ENCODE results near the gene SH3BP2.

SH3BP2 gene

DNA sequence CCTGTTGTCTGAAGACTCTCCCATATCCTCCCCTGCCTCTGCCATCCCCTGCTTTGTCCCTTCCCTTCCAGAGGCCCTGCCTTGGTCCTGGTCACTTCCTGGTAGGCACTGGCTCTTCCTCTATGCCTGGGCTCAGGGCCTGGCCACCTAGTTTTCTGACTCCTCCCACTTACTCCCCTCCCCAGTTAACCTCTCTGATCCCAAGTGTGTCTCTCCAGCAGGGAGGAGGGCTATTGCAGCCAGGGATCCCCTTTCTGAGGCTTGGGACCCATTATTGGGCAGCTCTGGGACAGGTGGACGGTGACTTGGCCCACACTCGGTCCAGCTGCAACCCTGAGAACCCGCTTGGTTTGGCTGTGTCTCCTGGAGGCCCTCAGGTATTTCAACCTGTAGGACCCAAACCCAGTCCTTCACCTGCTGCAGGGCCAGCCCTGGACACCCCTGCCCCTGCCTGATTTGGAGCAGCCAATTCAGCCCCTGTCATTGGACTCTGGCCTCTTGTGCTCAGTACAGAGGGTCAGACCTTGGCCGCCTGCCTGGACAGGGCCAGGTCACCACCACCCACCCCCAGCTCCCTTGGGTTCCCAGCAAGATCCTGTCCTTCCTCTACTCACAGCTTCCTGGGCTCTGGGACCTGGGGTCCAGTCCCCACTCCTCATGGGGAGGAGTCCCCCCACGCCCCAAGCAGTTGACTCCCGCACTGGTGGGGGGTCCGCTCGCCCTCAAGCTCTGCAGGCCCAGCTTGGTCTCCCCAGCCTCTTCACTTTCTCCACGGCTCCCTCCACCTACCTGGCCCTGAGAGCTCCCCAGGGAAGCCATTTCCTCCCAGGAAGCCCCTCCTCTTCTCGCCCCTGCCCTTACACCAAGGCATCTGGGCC is 1.1 kb upstream of the SH3BP2 start:
- no peak for DNase-seq

DNA sequence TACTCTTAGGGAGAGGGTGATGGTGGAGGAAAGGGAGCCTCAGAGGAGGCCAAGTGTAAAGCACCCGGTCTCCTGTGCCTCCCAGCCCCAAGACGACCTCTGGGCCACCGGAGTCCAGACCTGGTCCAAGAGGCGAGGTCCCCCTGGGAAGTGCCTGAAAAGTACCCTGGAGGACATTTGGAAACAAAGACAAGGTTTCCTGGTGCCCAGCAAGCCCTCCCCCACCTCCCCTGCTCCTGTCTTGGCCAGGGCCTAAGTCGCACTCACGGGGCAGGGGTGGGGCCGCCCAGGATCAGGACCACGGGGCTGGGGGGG is 532 bp upstream of the SH3BP2 start:
- no peak for DNase-seq

- DNase-seq, result no peak
Observed at GRCh38 chr4:2793586-2794485, 951 bp downstream of the SH3BP2 start.

- DNase-seq, result peak in 1 of 2 donors; percentile 30
Observed at GRCh38 chr4:2794486-2795299, 1.8 kb downstream of the SH3BP2 start.

DNA sequence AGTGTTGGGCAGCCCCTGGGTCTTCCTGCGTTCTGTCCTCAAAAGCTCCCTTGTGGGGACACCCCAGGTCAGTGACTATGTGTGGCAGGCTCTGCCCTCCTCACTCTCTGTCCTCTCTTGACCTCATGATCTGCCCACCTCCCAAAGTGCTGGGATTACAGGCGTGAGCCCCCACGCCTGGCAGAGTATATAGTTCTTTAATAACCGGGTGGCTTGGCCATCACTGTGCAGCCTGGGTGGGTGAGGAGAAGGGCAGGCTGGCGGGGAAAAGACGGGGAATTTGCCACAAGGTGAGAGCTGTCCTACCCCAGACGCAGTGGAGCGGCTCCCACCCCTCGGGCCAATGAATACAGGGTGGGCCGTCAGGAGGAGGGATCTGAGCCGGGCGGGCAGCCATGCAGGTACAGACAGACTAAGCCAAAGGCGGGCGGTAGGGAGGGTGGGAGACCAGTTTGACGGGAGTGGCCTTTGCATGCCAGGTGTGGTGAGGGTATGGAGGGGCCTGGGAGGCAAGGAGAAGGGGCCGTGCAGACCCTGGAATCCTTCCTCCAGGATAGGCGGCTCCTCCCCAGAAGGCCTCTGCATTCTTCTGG is 2.5 kb downstream of the SH3BP2 start:
- no peak for DNase-seq

DNA sequence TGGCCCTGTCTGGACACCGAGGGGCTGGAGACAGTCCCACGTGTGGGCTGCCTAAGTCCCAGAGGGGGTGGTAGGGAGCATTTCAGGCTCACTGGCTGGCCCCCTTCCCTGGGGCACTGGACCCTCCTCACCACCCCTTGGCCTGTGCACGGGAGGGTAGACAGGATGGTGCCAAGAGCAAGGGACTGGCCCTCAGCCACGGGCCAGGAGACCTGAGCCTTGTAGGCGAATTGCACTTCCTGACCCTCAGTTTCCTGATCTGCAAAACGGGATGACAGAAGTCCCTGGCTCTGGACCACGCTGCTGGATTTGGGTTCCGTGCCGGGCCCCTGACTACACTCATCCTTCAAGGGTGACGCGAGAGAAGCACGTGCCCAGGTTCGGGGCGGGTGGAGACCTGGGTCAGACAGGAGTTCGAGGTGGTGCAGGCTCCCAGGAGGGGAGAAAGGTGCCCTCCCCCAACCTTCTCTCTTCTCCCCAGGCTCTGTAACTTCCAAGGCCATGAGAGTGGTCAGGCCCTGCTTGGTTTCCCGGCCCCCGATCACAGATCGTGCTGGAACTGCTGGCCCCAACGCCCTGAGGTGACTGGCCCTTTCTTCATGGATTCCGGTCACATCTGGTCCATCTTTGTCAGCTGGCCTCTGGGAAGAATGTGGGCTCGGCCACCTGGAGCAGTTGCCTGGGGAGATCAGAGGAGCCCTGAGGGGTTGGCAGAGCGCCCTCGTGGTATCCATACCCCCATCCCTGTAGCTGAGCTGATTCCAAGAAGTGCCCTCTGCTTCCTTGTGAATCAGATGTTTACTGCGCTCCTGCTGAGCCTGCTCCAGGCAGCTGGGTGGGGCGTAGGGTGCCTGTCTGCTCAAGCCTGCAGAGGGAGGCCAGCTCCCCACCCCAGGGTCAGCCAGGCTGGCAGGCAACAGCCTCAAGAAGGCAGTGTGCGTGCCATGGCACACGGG is 3.3 kb downstream of the SH3BP2 start:
- DNase-seq, result no peak

GRCh38 chr4:2796849-2797544 is 4.1 kb downstream of the SH3BP2 start:
- DNase-seq, result no peak

- peak in 1 of 2 donors; percentile 54 for DNase-seq
Observed at GRCh38 chr4:2797545-2798305, 4.8 kb downstream of the SH3BP2 start.

- peak; percentile 58 to 70 for DNase-seq
Observed at GRCh38 chr4:2798399-2799223, 5.7 kb downstream of the SH3BP2 start.

DNA sequence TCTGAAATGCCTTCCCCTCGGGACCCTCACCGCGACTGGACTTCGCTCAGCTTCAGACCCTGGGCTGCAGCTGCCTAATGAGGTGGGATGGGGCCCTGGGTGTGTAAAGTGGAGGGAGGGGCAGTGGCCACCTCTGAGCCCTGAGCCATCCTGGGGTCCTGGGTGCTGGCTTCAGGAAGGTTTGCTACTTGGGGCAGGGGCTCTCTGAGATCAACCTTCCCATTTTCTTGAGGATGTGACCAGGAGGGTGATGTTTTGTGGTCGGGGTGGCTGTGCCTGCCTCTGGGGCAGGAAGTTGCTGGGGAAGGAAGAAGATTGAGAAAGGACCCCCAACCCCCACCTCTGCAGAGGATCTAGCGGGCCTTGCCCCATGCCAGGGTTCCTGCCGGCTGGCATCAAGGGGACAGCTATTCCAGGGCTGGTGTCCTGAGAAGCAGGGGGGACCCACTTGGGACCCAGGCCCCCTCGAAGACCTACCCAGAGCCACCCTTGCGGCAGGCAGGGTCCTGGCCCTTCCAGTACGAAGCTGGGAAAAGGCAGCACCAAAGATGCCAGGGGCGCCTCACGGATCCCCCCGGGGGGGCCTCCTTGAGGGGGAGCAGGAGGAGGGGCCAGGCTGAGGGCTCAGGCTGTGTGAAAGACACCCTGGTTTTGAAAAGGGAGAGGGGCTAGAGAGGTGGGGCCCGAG is 6.5 kb downstream of the SH3BP2 start:
- DNase-seq, result no peak

DNA sequence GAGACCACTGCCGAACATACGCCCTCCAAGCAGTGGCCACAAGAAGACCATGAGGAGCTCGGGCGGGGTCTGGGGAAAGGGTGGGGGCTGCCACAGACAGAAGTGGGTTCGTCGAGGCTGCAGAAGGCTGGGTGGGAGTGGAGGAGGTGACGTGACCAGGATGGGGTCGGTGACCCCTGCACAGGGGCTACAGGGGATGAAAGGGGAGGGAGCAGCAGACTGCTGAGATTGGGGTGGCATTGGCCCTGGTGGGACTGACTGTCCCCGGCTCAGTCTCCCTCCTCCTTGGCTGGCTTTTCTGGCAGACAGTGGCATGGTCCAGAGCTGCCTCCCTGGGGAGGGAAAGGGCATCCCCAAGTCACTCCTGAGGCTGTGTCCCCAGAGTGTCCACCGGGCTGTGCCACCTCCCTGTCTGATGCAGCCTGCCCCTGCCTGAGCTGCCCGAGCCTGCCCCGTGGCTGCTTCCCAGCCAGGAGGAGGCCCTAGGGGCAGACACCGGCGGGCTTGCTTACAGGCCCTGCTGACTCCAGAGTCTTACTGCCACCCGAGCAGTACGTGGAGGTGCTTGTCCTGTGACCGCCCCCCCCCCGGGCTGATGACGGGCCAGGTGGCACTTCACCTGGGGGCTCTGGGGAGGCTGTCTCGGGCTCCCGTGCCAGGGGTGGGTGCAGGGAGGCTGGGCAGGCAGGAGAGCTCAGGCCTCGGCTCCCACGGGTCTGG is 7.2 kb downstream of the SH3BP2 start:
- no peak for DNase-seq

DNA sequence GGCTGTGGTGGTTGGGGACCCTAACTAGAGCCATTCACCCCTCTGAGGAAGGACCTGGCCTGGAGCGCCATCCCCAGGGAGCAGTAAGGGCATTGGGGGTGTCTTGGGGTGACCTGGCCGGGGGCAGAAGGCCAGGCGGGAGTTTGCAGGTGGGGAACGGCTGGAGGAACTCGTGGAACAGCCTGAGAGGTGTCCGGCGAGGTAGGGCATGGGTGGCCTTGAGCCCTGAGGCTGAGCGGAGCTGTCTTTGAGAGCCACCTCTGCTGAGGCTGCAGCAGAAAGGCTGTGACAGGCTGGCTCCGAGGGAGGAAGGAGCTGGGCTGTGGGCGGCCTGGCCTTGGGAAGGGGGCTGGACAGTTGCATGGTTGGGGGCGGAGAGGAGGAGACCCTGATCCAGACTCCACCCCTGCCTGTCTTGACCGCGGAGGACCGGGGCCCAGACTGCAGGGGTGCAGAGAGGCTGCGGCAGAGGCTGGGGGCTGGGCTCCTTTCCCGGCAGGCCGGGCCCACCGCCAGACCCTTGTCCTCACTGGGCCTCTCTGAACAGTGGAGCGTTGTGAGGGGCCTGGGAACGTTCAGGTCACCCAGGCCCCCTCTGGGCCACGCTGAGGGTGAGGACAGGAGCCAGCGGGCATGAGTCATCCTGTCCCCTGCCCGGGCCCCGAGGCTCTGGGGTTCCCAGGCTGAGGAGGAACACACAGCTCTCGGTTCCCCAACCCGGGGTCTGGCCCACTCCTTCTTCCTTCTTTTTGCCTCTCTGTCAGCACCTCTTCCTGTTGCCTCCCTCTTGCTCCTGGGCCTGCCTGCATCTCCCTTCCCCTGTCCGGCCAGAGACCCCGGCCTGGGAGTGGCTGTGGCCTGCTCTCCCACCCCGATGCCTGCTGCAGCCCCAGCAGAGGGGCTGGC is 8.1 kb downstream of the SH3BP2 start:
- peak; percentile 74 to 80 for DNase-seq

DNA sequence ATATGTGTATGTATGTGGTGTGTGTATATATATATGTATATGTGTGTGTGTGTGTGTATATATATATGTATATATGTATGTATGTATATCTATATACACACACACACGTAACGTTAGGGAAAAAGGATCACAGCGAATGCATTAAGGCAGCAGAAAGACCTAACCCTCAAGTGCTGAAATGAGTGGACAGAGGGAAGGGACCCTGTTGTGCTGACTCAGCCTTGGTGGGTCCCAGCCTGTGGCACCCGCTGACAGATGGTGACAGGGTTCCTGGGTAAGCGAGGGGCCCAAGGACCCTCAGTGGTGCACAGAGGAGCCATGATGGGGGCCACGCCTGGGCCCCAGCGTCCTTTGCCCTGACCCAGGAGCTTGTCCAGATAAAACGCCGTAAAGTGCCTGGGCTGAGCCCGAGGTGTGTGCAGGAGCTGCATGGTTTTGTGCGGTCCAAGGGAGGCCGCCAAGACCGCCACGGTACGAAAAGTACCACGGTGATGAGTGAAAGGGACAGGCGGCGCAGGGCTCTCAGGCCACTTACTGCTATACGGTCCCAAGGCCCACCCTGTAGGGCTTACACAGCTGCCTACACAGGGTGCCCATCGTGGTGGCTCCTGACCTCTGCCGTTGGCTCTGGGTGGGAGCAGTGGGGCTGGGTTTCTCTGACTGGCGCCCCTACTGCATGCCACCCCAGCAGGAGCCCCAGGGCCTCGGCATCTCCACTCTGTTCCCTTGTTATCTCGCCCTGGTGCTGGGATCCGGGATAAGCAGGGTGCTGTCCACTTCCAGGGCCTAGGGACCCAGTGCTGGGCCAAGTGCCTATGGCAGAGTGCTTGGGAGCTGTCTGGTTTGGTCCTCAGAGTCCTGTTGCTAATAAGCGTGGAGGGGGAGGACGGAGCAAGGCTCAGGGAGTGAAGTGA is 10.0 kb downstream of the SH3BP2 start:
- no peak for DNase-seq

GRCh38 chr4:2803624-2804448 is 11.0 kb downstream of the SH3BP2 start:
- peak in 1 of 2 donors; percentile 39 for DNase-seq

All from bone marrow (tissue), 2 donors.